SK-N-SH (cell line): ENCODE results near the gene TPRG1.

Experiments used
- CTCF ChIP-seq: fragments of 200-600 bp; sonication (generic); IDR thresholded peaks from 2 replicates; pipeline ENCODE4 v1.6.1; 2017; ENCODE audit warnings: antibody characterized with exemption, mild to moderate bottlenecking, moderate library complexity
- EZH2phosphoT487 ChIP-seq: fragments of 200-600 bp; sonication (generic); IDR thresholded peaks from 2 replicates; pipeline ENCODE4 v1.6.1; 2017; ENCODE audit warnings: low read depth, mixed run types, mild to moderate bottlenecking, antibody characterized with exemption, moderate library complexity, borderline replicate concordance
- FOXM1 ChIP-seq: IDR thresholded peaks from 2 replicates; pipeline ENCODE4 v1.4.0; 2012; ENCODE audit warnings: low read depth, mild to moderate bottlenecking
- GABPA ChIP-seq: IDR thresholded peaks from 2 replicates; pipeline ENCODE4 v1.4.0; 2012; ENCODE audit warnings: low read depth, mild to moderate bottlenecking
- IRF3 ChIP-seq: fragments of 150-350 bp; IDR thresholded peaks from 2 replicates; pipeline ENCODE4 v1.6.1; 2016; ENCODE audit warnings: mild to moderate bottlenecking, low read depth, low read length
- POLR2AphosphoS5 ChIP-seq: IDR thresholded peaks from 2 replicates; pipeline ENCODE4 v1.6.1; 2012; ENCODE audit warnings: low read depth, low read length
- RAD21 ChIP-seq: IDR thresholded peaks from 2 replicates; pipeline ENCODE4 v1.6.1; 2012; ENCODE audit warnings: mild to moderate bottlenecking, low read length
- SIN3A ChIP-seq: IDR thresholded peaks from 2 replicates; pipeline ENCODE4 v1.6.1; 2012; ENCODE audit warnings: low read depth, mild to moderate bottlenecking, low read length, moderate library complexity, borderline replicate concordance
- SMC3 ChIP-seq: IDR thresholded peaks from 2 replicates; pipeline ENCODE4 v1.6.1; 2012; ENCODE audit warnings: low read depth, low read length, improper control_type of control experiment

GRCh38 chr3:189202106-189202505 is 30.3 kb downstream of the TPRG1 start:
- TF ChIP-seq CTCF (no peak), SIN3A (no peak), GABPA (no peak), POLR2AphosphoS5 (no peak), EZH2phosphoT487 (no peak), SMC3 (no peak), FOXM1 (no peak), IRF3 (no peak), RAD21 (no peak)
